ENCODE data around the gene AHCY.
A peak's percentile ranks its signal among the peaks of the same experiment; 100 is the strongest.

DNA sequence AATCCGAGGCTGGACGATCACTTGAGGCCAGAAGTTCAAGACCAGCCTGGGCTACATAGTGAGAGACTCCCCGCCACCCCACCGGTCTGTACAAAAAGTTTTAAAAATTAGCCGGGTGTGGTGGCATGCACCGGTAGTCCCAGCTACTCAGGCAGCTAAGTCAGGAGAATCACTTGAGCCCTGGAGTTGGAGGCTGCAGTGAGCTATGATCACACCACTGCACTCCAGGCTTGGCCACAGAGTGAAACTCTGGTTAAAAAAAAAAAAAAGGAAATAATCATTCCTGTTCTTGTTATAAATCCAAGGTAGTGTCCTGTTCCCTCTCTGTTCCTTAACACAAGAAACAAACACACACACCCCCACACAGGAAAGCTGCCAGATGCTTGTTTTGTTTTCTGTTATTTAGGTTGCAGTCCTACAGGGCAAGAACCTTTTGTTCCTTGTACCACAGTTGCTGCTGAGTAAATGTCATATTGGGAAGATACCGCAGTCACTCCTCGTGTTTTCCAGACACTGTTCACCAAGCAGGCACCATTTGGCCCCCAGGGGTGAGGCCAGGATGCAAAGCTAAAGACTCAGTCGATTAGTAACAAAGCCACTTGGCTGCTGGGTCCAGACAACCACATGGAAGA, 33.0 kb downstream of the AHCY start:
- TF ChIP-seq CTCF (IDR thresholded peaks at IDR 0.05) (no peak), POLR2A (IDR thresholded peaks at IDR 0.05) (no peak), EP300 (IDR thresholded peaks at IDR 0.05) (peak in 1 of 4 donors; percentile 8), POLR2AphosphoS5 (IDR thresholded peaks at IDR 0.05) (no peak)
